K562 (cell line): ENCODE measurements around the gene LY6G6F. TPM values are rescaled to one million over a fixed set of nuclear protein-coding genes. Genes with fewer than 3 reads are reported as not detected.

Experiments used
- ATAC-seq: fragments of 200-7000 bp; cut with Tn5 transposase; 3 replicates; pipeline ENCODE4 v1.9.1; 2020; ENCODE audit warnings: moderate library complexity
- BruUV-seq: library from RNA; stranded (reverse); fragments of 400-500 nt; replicated peaks from 2 replicates; lab custom pipeline; 2021; lab: Mats Ljungman, UMichigan
- CTCF ChIA-PET: fragments of 300-600 bp; formaldehyde crosslinking; extraction: SDS; loops from one replicate; lab custom pipeline; 2021; ENCODE audit warnings: low intra/inter-chr PET ratio; lab: Yijun Ruan, JAX
- POLR2A ChIA-PET: fragments of 300-600, 350-650 bp; sonication (Branson Sonifier 250); formaldehyde crosslinking; extraction: SDS; loops from one replicate; lab custom pipeline; 2021; ENCODE audit warnings: antibody characterized with exemption, inconsistent platforms; lab: Yijun Ruan, JAX
- DNase-seq, 4 experiments: peaks; one replicate each; pipeline versions ENCODE4 v3.0.0 to v3.0.0-alpha.2; 2011 to 2018; ENCODE audit warnings: low spot score in 3 of 4, mixed read lengths in 3 of 4; ENCODE audit errors: extremely low read depth in 1 of 4
- FAIRE-seq: peaks from 2 replicates; lab custom pipeline; 2011; peaks lifted over from hg19 to GRCh38; lab: Jason Lieb, UNC
- H2AFZ ChIP-seq: 2 replicates; pipeline ENCODE4 v1.6.0; 2011; ENCODE audit warnings: low read depth, low read length, control low read depth, inconsistent platforms
- H3K27ac ChIP-seq: fragments of 200-600 bp; 3 replicates; pipeline ENCODE4 v1.8.0; 2011; ENCODE audit warnings: low read depth, mild to moderate bottlenecking, control low read depth, inconsistent platforms, low read length, moderate library complexity, mixed read lengths; ENCODE audit errors: extremely low read depth
- H3K27me3 ChIP-seq, 2 experiments: fragments of 300-600 bp in 1 of 2; 2 replicates in 1 of 2; 3 replicates in 1 of 2; pipeline versions ENCODE4 v1.6.0 to v1.8.0; 2011; ENCODE audit warnings: inconsistent platforms in 2 of 2, low read length in 2 of 2, mild to moderate bottlenecking in 1 of 2, mixed read lengths in 1 of 2, moderate library complexity in 1 of 2; ENCODE audit not compliant: control insufficient read depth in 2 of 2, insufficient read depth in 2 of 2
- H3K36me3 ChIP-seq: fragments of 300-600 bp; 3 replicates; pipeline ENCODE4 v1.8.0; 2011; ENCODE audit warnings: mild to moderate bottlenecking, low read length, inconsistent platforms; ENCODE audit not compliant: control insufficient read depth, insufficient read depth
- H3K4me1 ChIP-seq, 2 experiments: fragments of 200-600 bp in 1 of 2; replicated peaks in 1 of 2; 2 replicates in 1 of 2; 3 replicates in 1 of 2; pipeline versions ENCODE4 v1.5.1 to v1.8.0; 2011; ENCODE audit warnings: inconsistent platforms in 2 of 2, low read length in 2 of 2, mild to moderate bottlenecking in 1 of 2, mixed read lengths in 1 of 2, moderate library complexity in 1 of 2; ENCODE audit not compliant: control insufficient read depth in 2 of 2, insufficient read depth in 2 of 2
- H3K4me2 ChIP-seq: 2 replicates; pipeline ENCODE4 v1.6.1; 2011; ENCODE audit warnings: low read length, control low read depth, inconsistent platforms, mixed read lengths; ENCODE audit not compliant: insufficient read depth
- H3K4me3 ChIP-seq: fragments of 200-600 bp; sonication (generic), shearing (Covaris generic); 2 replicates; pipeline ENCODE4 v1.5.1; 2016; ENCODE audit warnings: control low read depth, inconsistent platforms
- H3K79me2 ChIP-seq: fragments of 200-600 bp; 3 replicates; pipeline ENCODE4 v1.8.0; 2011; ENCODE audit warnings: low read length, inconsistent platforms; ENCODE audit not compliant: control insufficient read depth, insufficient read depth
- H3K9ac ChIP-seq, 2 experiments: 2 replicates each; pipeline versions ENCODE4 v1.6.0 to v1.6.1; 2011; ENCODE audit warnings: low read depth in 2 of 2, low read length in 2 of 2, control low read depth in 1 of 2, inconsistent platforms in 1 of 2, mild to moderate bottlenecking in 1 of 2, mixed read lengths in 1 of 2; ENCODE audit not compliant: insufficient read depth in 1 of 2
- H3K9me1 ChIP-seq: one replicate; pipeline ENCODE4 v1.6.0; 2011; ENCODE audit warnings: inconsistent platforms, mild to moderate bottlenecking, low read length, moderate library complexity; ENCODE audit not compliant: control insufficient read depth, insufficient read depth
- H3K9me3 ChIP-seq: replicated peaks from 2 replicates; pipeline ENCODE4 v1.5.1; 2011; ENCODE audit warnings: low read depth, low read length, inconsistent platforms; ENCODE audit not compliant: control insufficient read depth, insufficient read depth
- H4K20me1 ChIP-seq: replicated peaks from 2 replicates; pipeline ENCODE4 v1.6.1; 2011; ENCODE audit warnings: low read length, inconsistent platforms, mixed read lengths; ENCODE audit not compliant: control insufficient read depth, insufficient read depth
- CLOCK ChIP-seq: fragments of 250-450 bp; sonication (Bioruptor Pico); IDR thresholded peaks from 2 replicates; pipeline ENCODE4 v1.4.0; 2020; ENCODE audit warnings: mild to moderate bottlenecking, moderate library complexity, borderline replicate concordance
- ESRRA ChIP-seq: fragments of 450-650 bp; IDR thresholded peaks from 2 replicates; pipeline ENCODE4 v1.6.1; 2014; ENCODE audit warnings: low read depth, mild to moderate bottlenecking, moderate library complexity, borderline replicate concordance
- GABPB1 ChIP-seq: sonication (generic); formaldehyde crosslinking; IDR thresholded peaks from 2 replicates; pipeline ENCODE4 v1.8.0; 2022; ENCODE audit warnings: mild to moderate bottlenecking, missing genetic modification reagents
- HSF4 ChIP-seq: fragments of 250-450 bp; sonication (Bioruptor Pico); IDR thresholded peaks from 2 replicates; pipeline ENCODE4 v2.1.2; 2022; ENCODE audit warnings: mild to moderate bottlenecking, moderate library complexity, borderline replicate concordance
- NCOA1 ChIP-seq: fragments of 450-650 bp; IDR thresholded peaks from 2 replicates; pipeline ENCODE4 v1.6.1; 2016; ENCODE audit warnings: low read depth
- NRF1 ChIP-seq, 2 experiments: fragments of 450-650 bp; IDR thresholded peaks in 1 of 2; conservative IDR thresholded peaks in 1 of 2; 2 replicates each; pipeline ENCODE4 v1.6.1; 2014; ENCODE audit warnings: mild to moderate bottlenecking in 2 of 2
- PCBP1 ChIP-seq: fragments of 200-400 bp; formaldehyde crosslinking; IDR thresholded peaks from 2 replicates; pipeline ENCODE4 v1.6.1; 2018; ENCODE audit warnings: mild to moderate bottlenecking, low read depth, low read length; ENCODE audit not compliant: poor library complexity, severe bottlenecking
- RCOR1 ChIP-seq, 2 experiments: IDR thresholded peaks; 2 replicates each; pipeline ENCODE4 v1.6.1; 2012; ENCODE audit warnings: low read depth in 2 of 2, low read length in 2 of 2, borderline replicate concordance in 1 of 2, improper control_type of control experiment in 1 of 2
- RREB1 ChIP-seq: fragments of 250-450 bp; sonication (Bioruptor Pico); IDR thresholded peaks from 2 replicates; pipeline ENCODE4 v1.4.0; 2020
- SMARCE1 ChIP-seq: fragments of 450-650 bp; IDR thresholded peaks from 2 replicates; pipeline ENCODE4 v1.7.1; 2016; ENCODE audit warnings: mild to moderate bottlenecking
- SREBF1 ChIP-seq: fragments of 150-350 bp; IDR thresholded peaks from 2 replicates; pipeline ENCODE4 v1.6.1; 2014; ENCODE audit warnings: antibody characterized with exemption, low read depth, low read length, borderline replicate concordance
- ZNF212 ChIP-seq: fragments of 450-650 bp; formaldehyde crosslinking; IDR thresholded peaks from 2 replicates; pipeline ENCODE4 v1.4.0; 2020; ENCODE audit warnings: mild to moderate bottlenecking
- WGBS: fragments of 100-300 bp; shearing (Covaris generic); methylation state at CpG from one replicate; pipeline ENCODE4 v1.1.6; 2016; ENCODE audit warnings: low coverage, mixed read lengths; ENCODE audit not compliant: insufficient coverage; ENCODE audit errors: missing lambda C conversion rate; 5-methylcytosine and 5-hydroxymethylcytosine counted together
- in situ Hi-C: fragments of 300-500 bp; cut with MboI; formaldehyde crosslinking; loops from 4 replicates; pipeline ENCODE4 v1.15.0; 2018; ENCODE audit warnings: inconsistent platforms, mixed read lengths
- intact Hi-C: fragments of 100-400 bp; cut with micrococcal nuclease; formaldehyde crosslinking; loops from 2 replicates; pipeline ENCODE4 v1.14.2; 2022
- polyA plus RNA-seq, 8 experiments: library from polyadenylated mRNA; depleted of rRNA in 4 of 8; stranded (reverse) in 5 of 8; unstranded in 3 of 8; fragments of >200 nt; fragmentation: Nextera tagmentation in 2 of 8; fragmentation: Illumina TruSeq in 1 of 8; extraction: Ambion mirVana in 2 of 8; extraction: Trizol in 1 of 8; gene quantifications; 2 replicates each; pipeline versions ENCODE4 v1.2.1 to v1.2.3, GENCODE V29; 2011 to 2014; ENCODE audit warnings: inconsistent platforms in 1 of 8, missing spikeins in 1 of 8
- total RNA-seq, 7 experiments: library from RNA; depleted of rRNA in 6 of 7; stranded (reverse); fragments of >200 nt in 6 of 7; fragmentation: Illumina TruSeq in 2 of 7; extraction: Trizol in 2 of 7; gene quantifications; 2 replicates each; pipeline versions ENCODE4 v1.2.1 to v1.2.3, GENCODE V29; 2011 to 2021; ENCODE audit warnings: low replicate concordance in 1 of 7

Gene LY6G6F
- total and polyA plus RNA-seq, 9 of the 15 experiments (the other 6 are each of a cell fraction or from before 2014, with no cell fraction given): 0.14 to 0.50 (median 0.28) TPM; not detected in 2

GRCh38 chr6:31725502-31726350, 19.1 kb downstream of the LY6G6F start:
- ChIA-PET POLR2A (interaction anchor here (0.6 to 15.0 kb wide), 12 partner anchors 10 to 106 kb away, joined by 3 to 236 read pairs (median 4); partner anchors contain the start of genes APOM, CLIC1, CSNK2B and DDAH2), CTCF (interaction anchor here (0.7 to 1.0 kb wide), 2 partner anchors 9 to 125 kb away, joined by 3 read pairs; no protein-coding TSS in a partner anchor)
- Histone ChIP-seq H3K4me1 (peaks cover 43 to 69% of the 10 kb centered on the region in 2 experiments), H3K36me3 (peaks cover 32% of the 10 kb centered on the region; the same call in 2 of the 3 replicates), H4K20me1 (no peaks in the 10 kb centered on the region), H3K9ac (peak overlapping the region in 1 of 2 experiments; percentile 12; a peak in 2 of 4 replicates), H3K27ac (peak overlapping the region; percentile 64), H3K9me1 (peaks cover 5% of the 10 kb centered on the region), H2AFZ (peak overlapping the region; percentile 78), H3K9me3 (no peaks in the 10 kb centered on the region), H3K79me2 (peaks cover 12% of the 10 kb centered on the region; the same call in 1 of the 3 replicates), H3K27me3 (no peaks in the 10 kb centered on the region), H3K4me3 (no peak overlapping the region), H3K4me2 (peak overlapping the region; percentile 56)
- in situ Hi-C loops (no loop called here), intact Hi-C loops (no loop called here)
- FAIRE-seq (peak; percentile 85), ATAC-seq (no peak), DNase-seq (peak in 2 of 4 experiments; percentile 67 to 78)
- WGBS: 61% methylated on average over 12 of the region's 12 CpGs
- BruUV-seq: no TSS peak
- TF ChIP-seq RREB1 (peak; percentile 62), HSF4 (CRISPR knock-in tag) (no peak), ZNF212 (CRISPR knock-in tag) (peak; percentile 73; the same call in 1 of the 2 replicates), GABPB1 (CRISPR knock-in tag) (peak; percentile 4; the same call in 1 of the 2 replicates), SREBF1 (no peak), NCOA1 (no peak), ESRRA (no peak; the same call in 1 of the 2 replicates), CLOCK (CRISPR knock-in tag) (peak; percentile 82; the same call in 1 of the 2 replicates), RCOR1 (IDR thresholded peaks at IDR 0.05; ENCODE audit: borderline replicate concordance in 1 of 2, low read depth in 2 of 2, low read length in 2 of 2) (no peak), NRF1 (conservative IDR thresholded peaks at IDR 0.05 in 1 of 2, IDR thresholded peaks at IDR 0.05 in 1 of 2) (peak; percentile 27 to 29; a peak in 1 of 4 replicates), PCBP1 (no peak), SMARCE1 (peak; percentile 63; the same call in 1 of the 2 replicates)
